Adrenal gland (tissue), 5 donors: Measurements from ENCODE around the gene GGA1.

Experiments
- POLR2A ChIP-seq, 2 donors: fragments of 450-650 bp; IDR thresholded peaks; one replicate each; pipeline ENCODE4 v1.6.1; 2017; ENCODE audit warnings: antibody characterized with exemption in 2 of 2, mild to moderate bottlenecking in 2 of 2, moderate library complexity in 1 of 2
- TF ChIP-seq, protein P1 (sequence below), 6 experiments: fragments of 450-650 bp in 4 of 6; fragments of 200-600 bp in 2 of 6; sonication (generic) in 1 of 6; IDR thresholded peaks; 1 replicate in 5 of 6; 2 replicates in 1 of 6; pipeline versions ENCODE4 v1.5.1 to v1.8.0; 2016 to 2021; ENCODE audit warnings: antibody characterized with exemption in 6 of 6, mild to moderate bottlenecking in 2 of 6, moderate library complexity in 1 of 6
- donor health status: DM: no; HTN: no; CAD: no.

DNA sequence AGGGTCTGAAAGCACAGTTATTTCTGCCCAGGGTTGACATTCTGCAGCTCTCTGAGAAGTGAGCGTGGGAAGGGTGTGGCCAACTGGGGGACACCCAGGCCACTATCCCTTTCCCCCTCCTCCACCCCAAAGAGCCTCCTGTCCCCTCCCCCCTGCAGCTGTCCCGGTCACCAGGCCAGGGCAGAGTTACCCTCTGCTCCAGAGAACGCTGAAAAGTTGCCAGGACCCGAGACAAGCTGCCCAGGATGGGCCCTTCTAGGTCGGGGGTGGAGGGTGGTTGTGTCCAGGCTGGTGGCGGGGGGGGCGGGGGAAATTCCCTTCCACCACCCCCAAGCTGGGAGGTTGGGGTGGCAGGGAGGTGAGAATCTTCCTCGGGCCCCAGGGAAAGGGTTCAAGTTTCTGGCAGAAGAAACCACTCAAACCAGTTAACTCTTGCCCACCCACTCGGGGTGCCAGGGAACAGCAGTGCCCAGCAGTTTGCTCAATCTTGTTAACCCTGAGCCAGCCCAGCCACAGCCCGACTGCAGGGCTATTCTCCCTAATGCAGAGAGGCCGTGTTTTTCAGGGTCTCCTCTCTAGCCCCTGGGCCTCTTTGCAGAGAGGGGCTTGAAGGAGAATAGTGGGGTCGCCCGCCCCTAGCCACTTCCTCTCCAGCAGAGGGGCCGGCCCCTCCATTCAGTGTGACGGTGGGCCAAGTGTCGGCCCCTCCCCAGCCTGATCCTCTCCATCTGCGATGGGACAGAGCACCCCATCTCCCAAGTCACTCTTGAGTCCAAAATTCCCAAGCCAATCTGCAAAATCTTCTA lies 67.5 kb downstream of the GGA1 start:
- TF ChIP-seq, protein P1, sequence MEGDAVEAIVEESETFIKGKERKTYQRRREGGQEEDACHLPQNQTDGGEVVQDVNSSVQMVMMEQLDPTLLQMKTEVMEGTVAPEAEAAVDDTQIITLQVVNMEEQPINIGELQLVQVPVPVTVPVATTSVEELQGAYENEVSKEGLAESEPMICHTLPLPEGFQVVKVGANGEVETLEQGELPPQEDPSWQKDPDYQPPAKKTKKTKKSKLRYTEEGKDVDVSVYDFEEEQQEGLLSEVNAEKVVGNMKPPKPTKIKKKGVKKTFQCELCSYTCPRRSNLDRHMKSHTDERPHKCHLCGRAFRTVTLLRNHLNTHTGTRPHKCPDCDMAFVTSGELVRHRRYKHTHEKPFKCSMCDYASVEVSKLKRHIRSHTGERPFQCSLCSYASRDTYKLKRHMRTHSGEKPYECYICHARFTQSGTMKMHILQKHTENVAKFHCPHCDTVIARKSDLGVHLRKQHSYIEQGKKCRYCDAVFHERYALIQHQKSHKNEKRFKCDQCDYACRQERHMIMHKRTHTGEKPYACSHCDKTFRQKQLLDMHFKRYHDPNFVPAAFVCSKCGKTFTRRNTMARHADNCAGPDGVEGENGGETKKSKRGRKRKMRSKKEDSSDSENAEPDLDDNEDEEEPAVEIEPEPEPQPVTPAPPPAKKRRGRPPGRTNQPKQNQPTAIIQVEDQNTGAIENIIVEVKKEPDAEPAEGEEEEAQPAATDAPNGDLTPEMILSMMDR (IDR thresholded peaks at IDR 0.05), result no peak
- TF ChIP-seq POLR2A (IDR thresholded peaks at IDR 0.05), result peak in 1 of 2 donors; percentile 1
